ENCODE data around the gene PLA2G6. TPM values are rescaled to one million over a fixed set of nuclear protein-coding genes. Genes with fewer than 3 reads are reported as not detected.

The PLA2G6 gene
- total and polyA plus RNA-seq, 9 of the 15 experiments (the other 6 are each of a cell fraction or from before 2014, with no cell fraction given), result 0.11 to 12.2 (median 9.7) TPM

GRCh38 chr22:38180841-38181452 lies 683 bp downstream of the PLA2G6 start (continued):
- TF ChIP-seq JUND (IDR thresholded peaks at IDR 0.05; ENCODE audit: borderline replicate concordance, low read depth, low read length) (0 out of 2 replicates have a peak, but pooled peaks have one; percentile 11), JUND (tag; IDR thresholded peaks at IDR 0.05; ENCODE audit: borderline replicate concordance, low read depth, low read length) (no peak; the same call in 2 of the 3 replicates), SMARCA4 (IDR thresholded peaks at IDR 0.05) (peak; percentile 43; the same call in 1 of the 2 replicates), HNRNPL (IDR thresholded peaks at IDR 0.05; ENCODE audit: low read depth, low read length) (no peak), ZNF551 (CRISPR knock-in tag; IDR thresholded peaks at IDR 0.05) (no peak), THRAP3 (IDR thresholded peaks at IDR 0.05; ENCODE audit: borderline replicate concordance) (peak; percentile 79; the same call in 1 of the 2 replicates), ESRRA (IDR thresholded peaks at IDR 0.05; ENCODE audit: borderline replicate concordance, low read depth) (no peak), BHLHE40 (IDR thresholded peaks at IDR 0.05; ENCODE audit: low read length) (peak; percentile 55), HNRNPK (IDR thresholded peaks at IDR 0.05; ENCODE audit: low read depth, low read length, poor library complexity, severe bottlenecking) (no peak), ARNT (IDR thresholded peaks at IDR 0.05) (peak in 1 of 2 experiments; percentile 68; a peak in 1 of 4 replicates), MEIS2 (IDR thresholded peaks at IDR 0.05; ENCODE audit: partially characterized antibody) (no peak), ZSCAN32 (CRISPR knock-in tag; IDR thresholded peaks at IDR 0.05) (no peak), NR4A1 (CRISPR knock-in tag; IDR thresholded peaks at IDR 0.05) (no peak), NR4A1 (tag; IDR thresholded peaks at IDR 0.05) (peak; percentile 55; the same call in 1 of the 2 replicates), DPF2 (IDR thresholded peaks at IDR 0.05) (peak; percentile 39; the same call in 1 of the 2 replicates), CBX8 (IDR thresholded peaks at IDR 0.05; ENCODE audit: borderline replicate concordance, extremely low read depth, low read depth, low read length, poor library complexity, severe bottlenecking) (no peak)
- TF ChIP-seq, protein P1, sequence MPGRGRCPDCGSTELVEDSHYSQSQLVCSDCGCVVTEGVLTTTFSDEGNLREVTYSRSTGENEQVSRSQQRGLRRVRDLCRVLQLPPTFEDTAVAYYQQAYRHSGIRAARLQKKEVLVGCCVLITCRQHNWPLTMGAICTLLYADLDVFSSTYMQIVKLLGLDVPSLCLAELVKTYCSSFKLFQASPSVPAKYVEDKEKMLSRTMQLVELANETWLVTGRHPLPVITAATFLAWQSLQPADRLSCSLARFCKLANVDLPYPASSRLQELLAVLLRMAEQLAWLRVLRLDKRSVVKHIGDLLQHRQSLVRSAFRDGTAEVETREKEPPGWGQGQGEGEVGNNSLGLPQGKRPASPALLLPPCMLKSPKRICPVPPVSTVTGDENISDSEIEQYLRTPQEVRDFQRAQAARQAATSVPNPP (IDR thresholded peaks at IDR 0.05; ENCODE audit: borderline replicate concordance, insufficient read depth, insufficient read length), result no peak

Data from K562 (cell line).